ENCODE measurements around the gene ZNF580.

ZNF580 gene

DNA sequence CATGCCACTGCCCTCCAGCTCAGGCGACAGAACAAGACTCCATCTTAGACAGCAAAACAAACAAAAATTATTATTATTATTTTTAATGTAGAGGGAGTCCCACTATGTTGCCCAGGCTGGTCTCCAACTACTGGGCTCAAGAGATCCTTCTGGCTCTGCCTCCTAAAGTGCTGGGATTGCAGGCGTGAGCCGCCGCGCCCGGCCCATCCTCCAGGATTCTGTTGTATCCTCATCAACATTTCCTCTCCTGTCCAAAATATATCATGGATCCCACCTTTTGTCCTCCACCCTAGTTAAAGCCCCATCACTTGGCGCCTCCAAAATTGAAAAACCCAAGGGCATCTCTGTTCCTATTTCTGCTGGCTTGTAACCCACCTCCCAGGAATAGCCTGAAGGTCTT, 17.7 kb upstream of the ZNF580 start:
- TF ChIP-seq, protein P1, sequence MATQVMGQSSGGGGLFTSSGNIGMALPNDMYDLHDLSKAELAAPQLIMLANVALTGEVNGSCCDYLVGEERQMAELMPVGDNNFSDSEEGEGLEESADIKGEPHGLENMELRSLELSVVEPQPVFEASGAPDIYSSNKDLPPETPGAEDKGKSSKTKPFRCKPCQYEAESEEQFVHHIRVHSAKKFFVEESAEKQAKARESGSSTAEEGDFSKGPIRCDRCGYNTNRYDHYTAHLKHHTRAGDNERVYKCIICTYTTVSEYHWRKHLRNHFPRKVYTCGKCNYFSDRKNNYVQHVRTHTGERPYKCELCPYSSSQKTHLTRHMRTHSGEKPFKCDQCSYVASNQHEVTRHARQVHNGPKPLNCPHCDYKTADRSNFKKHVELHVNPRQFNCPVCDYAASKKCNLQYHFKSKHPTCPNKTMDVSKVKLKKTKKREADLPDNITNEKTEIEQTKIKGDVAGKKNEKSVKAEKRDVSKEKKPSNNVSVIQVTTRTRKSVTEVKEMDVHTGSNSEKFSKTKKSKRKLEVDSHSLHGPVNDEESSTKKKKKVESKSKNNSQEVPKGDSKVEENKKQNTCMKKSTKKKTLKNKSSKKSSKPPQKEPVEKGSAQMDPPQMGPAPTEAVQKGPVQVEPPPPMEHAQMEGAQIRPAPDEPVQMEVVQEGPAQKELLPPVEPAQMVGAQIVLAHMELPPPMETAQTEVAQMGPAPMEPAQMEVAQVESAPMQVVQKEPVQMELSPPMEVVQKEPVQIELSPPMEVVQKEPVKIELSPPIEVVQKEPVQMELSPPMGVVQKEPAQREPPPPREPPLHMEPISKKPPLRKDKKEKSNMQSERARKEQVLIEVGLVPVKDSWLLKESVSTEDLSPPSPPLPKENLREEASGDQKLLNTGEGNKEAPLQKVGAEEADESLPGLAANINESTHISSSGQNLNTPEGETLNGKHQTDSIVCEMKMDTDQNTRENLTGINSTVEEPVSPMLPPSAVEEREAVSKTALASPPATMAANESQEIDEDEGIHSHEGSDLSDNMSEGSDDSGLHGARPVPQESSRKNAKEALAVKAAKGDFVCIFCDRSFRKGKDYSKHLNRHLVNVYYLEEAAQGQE (IDR thresholded peaks at IDR 0.05; ENCODE audit: low read depth), result no peak
- TF ChIP-seq CREB1 (IDR thresholded peaks at IDR 0.05; ENCODE audit: low read depth) (no peak), TCF12 (IDR thresholded peaks at IDR 0.05; ENCODE audit: low read depth) (no peak), YY1 (IDR thresholded peaks at IDR 0.05; ENCODE audit: low read depth) (no peak)

DNA sequence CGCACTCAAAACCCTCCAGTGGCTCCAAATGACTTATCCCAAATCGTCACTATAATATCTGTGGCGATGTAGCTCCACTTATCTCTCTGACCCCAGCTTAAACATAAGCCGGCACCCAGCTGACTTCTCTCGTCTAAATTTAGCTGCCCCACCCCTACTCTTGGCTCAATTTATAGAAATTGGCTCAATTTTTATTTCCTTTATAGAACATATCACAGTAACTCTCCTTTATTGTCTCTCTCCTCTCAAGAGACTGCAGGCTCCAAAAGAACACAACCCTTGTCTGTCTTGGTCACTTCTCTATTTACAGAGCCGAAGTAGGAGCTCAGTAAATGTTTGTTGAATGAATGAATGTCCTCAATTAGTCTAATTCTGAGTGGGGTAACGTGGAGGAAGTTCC, 17.2 kb upstream of the ZNF580 start:
- no peak for TF ChIP-seq CREB1 (IDR thresholded peaks at IDR 0.05; ENCODE audit: low read depth)
- TF ChIP-seq, protein P1 (IDR thresholded peaks at IDR 0.05; ENCODE audit: low read depth), result no peak
- TF ChIP-seq FOXM1 (IDR thresholded peaks at IDR 0.05; ENCODE audit: borderline replicate concordance, low read depth), result no peak
- TF ChIP-seq YY1 (IDR thresholded peaks at IDR 0.05; ENCODE audit: low read depth), result no peak
- TF ChIP-seq, protein P2, sequence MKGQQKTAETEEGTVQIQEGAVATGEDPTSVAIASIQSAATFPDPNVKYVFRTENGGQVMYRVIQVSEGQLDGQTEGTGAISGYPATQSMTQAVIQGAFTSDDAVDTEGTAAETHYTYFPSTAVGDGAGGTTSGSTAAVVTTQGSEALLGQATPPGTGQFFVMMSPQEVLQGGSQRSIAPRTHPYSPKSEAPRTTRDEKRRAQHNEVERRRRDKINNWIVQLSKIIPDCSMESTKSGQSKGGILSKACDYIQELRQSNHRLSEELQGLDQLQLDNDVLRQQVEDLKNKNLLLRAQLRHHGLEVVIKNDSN (IDR thresholded peaks at IDR 0.05), result no peak
- no peak for TF ChIP-seq RAD21 (IDR thresholded peaks at IDR 0.05; ENCODE audit: low read depth)
- TF ChIP-seq, protein P3, sequence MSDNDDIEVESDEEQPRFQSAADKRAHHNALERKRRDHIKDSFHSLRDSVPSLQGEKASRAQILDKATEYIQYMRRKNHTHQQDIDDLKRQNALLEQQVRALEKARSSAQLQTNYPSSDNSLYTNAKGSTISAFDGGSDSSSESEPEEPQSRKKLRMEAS (IDR thresholded peaks at IDR 0.05), result no peak
- no peak for TF ChIP-seq ZBTB7A (IDR thresholded peaks at IDR 0.05; ENCODE audit: low read depth)
- TF ChIP-seq EGR1 (IDR thresholded peaks at IDR 0.05), result no peak
- no peak for TF ChIP-seq EP300 (IDR thresholded peaks at IDR 0.05; ENCODE audit: borderline replicate concordance)
- TF ChIP-seq CEBPB (IDR thresholded peaks at IDR 0.05), result no peak
- no peak for TF ChIP-seq TCF12 (IDR thresholded peaks at IDR 0.05; ENCODE audit: low read depth)

DNA sequence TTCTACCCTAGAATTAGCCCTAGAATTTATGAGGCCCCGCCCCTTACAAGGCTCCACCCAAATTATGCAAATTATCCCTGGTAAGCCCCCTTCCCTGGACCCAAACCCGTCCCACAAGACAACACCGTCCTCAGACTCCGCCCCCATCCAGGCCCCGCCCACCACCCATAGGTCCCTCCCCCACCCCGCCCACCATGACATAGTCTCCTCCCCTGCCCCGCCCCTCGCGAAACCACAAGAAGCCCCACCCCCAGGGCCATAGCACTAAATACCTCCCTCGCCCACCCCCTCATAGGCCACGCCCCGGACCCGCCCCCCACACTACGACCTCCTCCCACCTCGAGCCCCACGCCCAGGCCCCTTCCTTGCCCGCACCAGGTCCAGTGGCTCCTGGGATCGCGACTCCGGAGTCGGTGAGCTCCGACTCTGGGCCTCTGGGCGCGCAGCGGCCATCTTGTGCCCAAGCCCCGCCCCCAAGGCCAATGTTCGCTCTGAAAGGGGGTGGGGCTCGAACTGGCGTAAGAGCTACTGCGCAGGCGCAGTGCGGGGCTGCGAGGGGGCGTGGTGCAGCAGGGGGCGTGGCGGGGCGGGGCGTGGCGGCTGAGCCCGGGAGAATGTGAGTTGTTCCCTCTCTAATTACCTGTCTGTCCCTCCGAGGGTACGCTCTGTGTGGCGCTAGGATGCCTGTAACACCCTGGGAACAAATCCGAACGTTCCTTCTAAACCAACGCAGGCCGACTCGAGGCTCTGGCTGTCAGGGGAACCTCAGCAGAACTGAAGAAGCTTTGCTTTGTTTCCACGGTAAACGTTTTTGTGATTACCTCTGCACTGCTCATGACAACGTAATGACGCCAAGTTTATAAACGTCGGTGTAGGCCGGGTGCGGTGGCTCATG, 16.4 kb upstream of the ZNF580 start, which contains the start of gene ZNF784:
ZNF784 (minus strand) TSS at position 458 of the 895 bp plus-strand sequence; CDS start at position 453, 5 bp downstream.
- TF ChIP-seq, protein P3 (IDR thresholded peaks at IDR 0.05), result peak; percentile 40
- TF ChIP-seq TAF1 (IDR thresholded peaks at IDR 0.05; ENCODE audit: low read depth), result peak; percentile 92
- TF ChIP-seq TEAD4 (IDR thresholded peaks at IDR 0.05), result peak; percentile 8; the same call in 1 of the 2 replicates
- TF ChIP-seq, protein P2 (IDR thresholded peaks at IDR 0.05), result no peak
- 0 out of 2 replicates have a peak, but pooled peaks have one; percentile 30 for TF ChIP-seq CREB1 (IDR thresholded peaks at IDR 0.05; ENCODE audit: low read depth)
- no peak for TF ChIP-seq EP300 (IDR thresholded peaks at IDR 0.05; ENCODE audit: borderline replicate concordance)
- TF ChIP-seq, protein P1 (IDR thresholded peaks at IDR 0.05; ENCODE audit: low read depth), result no peak
- TF ChIP-seq TCF12 (IDR thresholded peaks at IDR 0.05; ENCODE audit: low read depth), result no peak
- TF ChIP-seq YY1 (IDR thresholded peaks at IDR 0.05; ENCODE audit: low read depth), result peak; percentile 94

DNA sequence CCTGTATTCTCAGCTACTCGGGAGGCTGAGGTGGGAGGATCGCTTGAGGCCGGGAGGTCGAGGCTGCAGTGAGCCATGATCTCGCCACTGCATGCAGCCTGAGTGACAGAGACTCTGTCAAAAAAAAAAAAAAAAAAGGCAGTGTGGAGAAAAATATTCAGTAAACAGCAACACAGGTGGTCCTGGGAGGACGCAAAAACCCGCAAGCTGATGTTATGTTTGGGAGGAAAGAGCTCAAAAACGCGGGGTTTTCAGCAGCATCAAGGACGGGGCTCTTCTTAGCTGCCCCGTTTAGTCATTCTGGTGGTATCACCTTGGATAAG, 15.8 kb upstream of the ZNF580 start:
- TF ChIP-seq TAF1 (IDR thresholded peaks at IDR 0.05; ENCODE audit: low read depth) (no peak), ZBTB7A (IDR thresholded peaks at IDR 0.05; ENCODE audit: low read depth) (no peak), RAD21 (IDR thresholded peaks at IDR 0.05; ENCODE audit: low read depth) (no peak), NFIC (IDR thresholded peaks at IDR 0.05) (no peak), EGR1 (IDR thresholded peaks at IDR 0.05) (no peak), TCF12 (IDR thresholded peaks at IDR 0.05; ENCODE audit: low read depth) (no peak), YY1 (IDR thresholded peaks at IDR 0.05; ENCODE audit: low read depth) (no peak), EP300 (IDR thresholded peaks at IDR 0.05; ENCODE audit: borderline replicate concordance) (no peak), FOXM1 (IDR thresholded peaks at IDR 0.05; ENCODE audit: borderline replicate concordance, low read depth) (no peak), TEAD4 (IDR thresholded peaks at IDR 0.05) (no peak), CREB1 (IDR thresholded peaks at IDR 0.05; ENCODE audit: low read depth) (no peak), CEBPB (IDR thresholded peaks at IDR 0.05) (no peak)
- TF ChIP-seq, protein P3 (IDR thresholded peaks at IDR 0.05), result no peak
- TF ChIP-seq, protein P2 (IDR thresholded peaks at IDR 0.05), result no peak
- TF ChIP-seq, protein P1 (IDR thresholded peaks at IDR 0.05; ENCODE audit: low read depth), result no peak

All from Ishikawa (cell line).